Fibroblast of the aortic adventitia (primary cell): ENCODE results near the gene SNX13. TPM values are rescaled to one million over a fixed set of nuclear protein-coding genes. Genes with fewer than 3 reads are reported as not detected.

Experiments used
- DNase-seq: peaks from one replicate; pipeline ENCODE4 v3.0.0-alpha.2; 2010; ENCODE audit warnings: low read depth
- H3K4me3 ChIP-seq: 2 replicates; pipeline ENCODE4 v1.5.1; 2011; ENCODE audit warnings: low read depth, mild to moderate bottlenecking, control low read depth, low read length, moderate library complexity
- CTCF ChIP-seq: IDR thresholded peaks from 2 replicates; pipeline ENCODE4 v1.5.1; 2011; ENCODE audit warnings: mild to moderate bottlenecking, low read length, control low read depth, inconsistent platforms; ENCODE audit not compliant: insufficient read depth
- total RNA-seq: library from RNA; depleted of rRNA; stranded (reverse); fragments of >200 nt; gene quantifications from 2 replicates; pipeline ENCODE4 v1.2.3, GENCODE V29; 2012; ENCODE audit warnings: low replicate concordance

Gene SNX13
- total RNA-seq, 1 donor: 52.2 TPM

- no peak for DNase-seq
- TF ChIP-seq CTCF: no peak
These were observed 91.8 kb downstream of the SNX13 start for GRCh38 chr7:17848516-17848915.

GRCh38 chr7:17846935-17847334 is 93.4 kb downstream of the SNX13 start:
- DNase-seq: no peak
- no peak for TF ChIP-seq CTCF
- no peak overlapping the region for H3K4me3 ChIP-seq

More at GRCh38 chr7:17848516-17848915, 91.8 kb downstream of the SNX13 start:
- no peak overlapping the region for H3K4me3 ChIP-seq

- no peak for DNase-seq
- no peak overlapping the region for H3K4me3 ChIP-seq
- TF ChIP-seq CTCF: no peak
These were observed 95.1 kb downstream of the SNX13 start for GRCh38 chr7:17845197-17845547.

GRCh38 chr7:17844514-17845196 is 95.6 kb downstream of the SNX13 start:
- no peak for DNase-seq
- TF ChIP-seq CTCF: no peak
- no peak overlapping the region for H3K4me3 ChIP-seq

- no peak overlapping the region for H3K4me3 ChIP-seq
- TF ChIP-seq CTCF: no peak
- DNase-seq: no peak
These were observed 96.3 kb downstream of the SNX13 start for GRCh38 chr7:17844022-17844421.

GRCh38 chr7:17843041-17843440 is 97.3 kb downstream of the SNX13 start:
- TF ChIP-seq CTCF: no peak
- DNase-seq: no peak
- no peak overlapping the region for H3K4me3 ChIP-seq

GRCh38 chr7:17832820-17833355 is 107.4 kb downstream of the SNX13 start:
- DNase-seq: no peak
- H3K4me3 ChIP-seq: no peak overlapping the region
- no peak for TF ChIP-seq CTCF
